GM23338 (cell line): ENCODE measurements around the gene LRP4. TPM values are rescaled to one million over a fixed set of nuclear protein-coding genes. Genes with fewer than 3 reads are reported as not detected.

Experiments used
- ATAC-seq: fragments of 200-7000 bp; cut with Tn5 transposase; 3 replicates; pipeline ENCODE4 v1.9.1; 2020
- DNase-seq: peaks from one replicate; pipeline ENCODE4 v3.0.0-alpha.2; 2015; ENCODE audit warnings: low spot score
- H2AFZ ChIP-seq: fragments of 200-600 bp; sonication (generic); 2 replicates; pipeline ENCODE4 v1.8.0; 2016; ENCODE audit warnings: antibody characterized with exemption, mild to moderate bottlenecking, moderate library complexity
- H3F3A ChIP-seq: fragments of 200-600 bp; sonication (generic); replicated peaks from 2 replicates; pipeline ENCODE4 v1.8.0; 2017; ENCODE audit warnings: antibody characterized with exemption, mixed run types, low read depth
- H3K27ac ChIP-seq: fragments of 200-600 bp; sonication (generic); 2 replicates; pipeline ENCODE4 v1.6.1; 2016; ENCODE audit warnings: low read depth
- H3K27me3 ChIP-seq: fragments of 200-600 bp; sonication (generic); 2 replicates; pipeline ENCODE4 v1.8.0; 2016; ENCODE audit warnings: mild to moderate bottlenecking, mixed run types, moderate library complexity; ENCODE audit not compliant: insufficient read depth
- H3K36me3 ChIP-seq: fragments of 200-600 bp; sonication (generic); 2 replicates; pipeline ENCODE4 v1.8.0; 2016; ENCODE audit warnings: mild to moderate bottlenecking; ENCODE audit not compliant: insufficient read depth
- H3K4me1 ChIP-seq: fragments of 200-600 bp; sonication (generic); 2 replicates; pipeline ENCODE4 v1.8.0; 2016; ENCODE audit warnings: mild to moderate bottlenecking, moderate library complexity; ENCODE audit not compliant: insufficient read depth
- H3K4me2 ChIP-seq: fragments of 200-600 bp; sonication (generic); 2 replicates; pipeline ENCODE4 v1.7.1; 2017; ENCODE audit warnings: mixed run types
- H3K4me3 ChIP-seq: fragments of 200-600 bp; sonication (generic); 2 replicates; pipeline ENCODE4 v1.6.1; 2016; ENCODE audit warnings: mixed run types
- H3K79me2 ChIP-seq: fragments of 200-600 bp; sonication (generic); replicated peaks from 2 replicates; pipeline ENCODE4 v1.8.0; 2017; ENCODE audit warnings: mild to moderate bottlenecking; ENCODE audit not compliant: insufficient read depth
- H3K9me2 ChIP-seq: fragments of 200-600 bp; sonication (generic); 2 replicates; pipeline ENCODE4 v1.8.0; 2017; ENCODE audit not compliant: insufficient read depth
- H4K20me1 ChIP-seq: fragments of 200-600 bp; sonication (generic); replicated peaks from 2 replicates; pipeline ENCODE4 v1.8.0; 2017; ENCODE audit warnings: mild to moderate bottlenecking; ENCODE audit not compliant: insufficient read depth
- H3K27ac Mint-ChIP-seq: 2 replicates; pipeline ENCODE4 v1.8.0; 2020; ENCODE audit warnings: inconsistent platforms, mild to moderate bottlenecking, moderate library complexity, mixed read lengths
- H3K27me3 Mint-ChIP-seq: 3 replicates; pipeline ENCODE4 v1.8.0; 2022; ENCODE audit warnings: low read depth, mild to moderate bottlenecking, moderate library complexity, mixed read lengths, inconsistent platforms; ENCODE audit not compliant: insufficient read depth, poor library complexity
- H3K36me3 Mint-ChIP-seq: 3 replicates; pipeline ENCODE4 v1.8.0; 2021; ENCODE audit warnings: low read depth, mild to moderate bottlenecking, inconsistent platforms, moderate library complexity, mixed read lengths
- H3K4me1 Mint-ChIP-seq: 3 replicates; pipeline ENCODE4 v1.8.0; 2020; ENCODE audit warnings: mild to moderate bottlenecking, inconsistent platforms, mixed read lengths
- H3K4me3 Mint-ChIP-seq: 3 replicates; pipeline ENCODE4 v1.8.0; 2021; ENCODE audit warnings: moderate library complexity, mild to moderate bottlenecking, inconsistent platforms, mixed read lengths
- H3K9me3 Mint-ChIP-seq: 3 replicates; pipeline ENCODE4 v1.8.0; 2020; ENCODE audit warnings: moderate library complexity, mild to moderate bottlenecking, inconsistent platforms, mixed read lengths
- CREB1 ChIP-seq: fragments of 250-450 bp; sonication (Bioruptor Pico); IDR thresholded peaks from 2 replicates; pipeline ENCODE4 v1.5.0; 2020; ENCODE audit warnings: low read depth, mild to moderate bottlenecking, moderate library complexity
- CTCF ChIP-seq, 2 experiments: fragments of 200-600 bp in 1 of 2; sonication (generic) in 1 of 2; conservative IDR thresholded peaks; 2 replicates each; pipeline versions ENCODE4 v1.5.1 to v1.6.1; 2016 to 2017; ENCODE audit warnings: antibody characterized with exemption in 2 of 2, low read depth in 2 of 2, mild to moderate bottlenecking in 2 of 2, moderate library complexity in 1 of 2
- ETS1 ChIP-seq: IDR thresholded peaks from 2 replicates; pipeline ENCODE4 v1.6.1; 2016; ENCODE audit warnings: antibody characterized with exemption
- EZH2phosphoT487 ChIP-seq: fragments of 200-600 bp; sonication (generic); IDR thresholded peaks from one replicate; pipeline ENCODE4 v1.8.1; 2018; ENCODE audit warnings: antibody characterized with exemption; ENCODE audit not compliant: unreplicated experiment
- JUNB ChIP-seq: IDR thresholded peaks from one replicate; pipeline ENCODE4 v1.6.1; 2016; ENCODE audit warnings: antibody characterized with exemption; ENCODE audit not compliant: unreplicated experiment
- NANOG ChIP-seq: IDR thresholded peaks from 2 replicates; pipeline ENCODE4 v1.6.1; 2016; ENCODE audit warnings: antibody characterized with exemption, borderline replicate concordance
- POLR2AphosphoS5 ChIP-seq: IDR thresholded peaks from 2 replicates; pipeline ENCODE4 v1.6.1; 2016; ENCODE audit warnings: antibody characterized with exemption, low read depth
- REST ChIP-seq: IDR thresholded peaks from one replicate; pipeline ENCODE4 v1.6.1; 2018; ENCODE audit warnings: antibody characterized with exemption; ENCODE audit not compliant: unreplicated experiment
- STAT1 ChIP-seq: IDR thresholded peaks from one replicate; pipeline ENCODE4 v1.6.1; 2016; ENCODE audit warnings: antibody characterized with exemption; ENCODE audit not compliant: unreplicated experiment
- ZNF114 ChIP-seq: fragments of 250-450 bp; sonication (Bioruptor Pico); IDR thresholded peaks from 2 replicates; pipeline ENCODE4 v1.5.0; 2020; ENCODE audit warnings: mild to moderate bottlenecking, moderate library complexity
- ZNF331 ChIP-seq: fragments of 250-450 bp; sonication (Bioruptor Pico); IDR thresholded peaks from 2 replicates; pipeline ENCODE4 v1.5.0; 2020; ENCODE audit warnings: low read depth, mild to moderate bottlenecking, moderate library complexity
- polyA plus RNA-seq: library from polyadenylated mRNA; unstranded; fragments of >200 nt; fragmentation: Nextera tagmentation; extraction: Ambion mirVana; gene quantifications from 2 replicates; pipeline ENCODE4 v1.2.1, GENCODE V29; 2016
- total RNA-seq: library from RNA; depleted of rRNA; stranded (reverse); fragments of >200 nt; shearing (Covaris generic); gene quantifications from 2 replicates; pipeline ENCODE4 v1.2.3, GENCODE V29; 2014

LRP4 gene
- total and polyA plus RNA-seq, 2 experiments from 2014 or later: 6.0 to 18.4 TPM

GRCh38 chr11:46920755-46921154 is 2.4 kb upstream of the LRP4 start:
- 0 out of 2 replicates have a peak overlapping the region, but pooled peaks have one; percentile 38 for H2AFZ ChIP-seq
- no peak overlapping the region for H3K4me2 ChIP-seq
- no peak overlapping the region for H3K27ac ChIP-seq

More at GRCh38 chr11:46920755-46921154, 2.4 kb upstream of the LRP4 start:
- Histone ChIP-seq H3K27me3 (peaks cover 20% of the 10 kb centered on the region), H3K4me3 (no peak overlapping the region), H4K20me1 (no peaks in the 10 kb centered on the region), H3K36me3 (no peaks in the 10 kb centered on the region), H3K9me2 (no peaks in the 10 kb centered on the region), H3K4me1 (peaks cover 15% of the 10 kb centered on the region), H3K79me2 (peaks cover 15% of the 10 kb centered on the region), H3F3A (peaks cover 8% of the 10 kb centered on the region)
- DNase-seq (no peak), ATAC-seq (no peak)
- TF ChIP-seq CTCF (conservative IDR thresholded peaks at IDR 0.05; ENCODE audit: low read depth in 2 of 2) (no peak), ZNF331 (CRISPR knock-in tag) (no peak), ZNF114 (no peak), CREB1 (CRISPR knock-in tag) (no peak), NANOG (no peak), EZH2phosphoT487 (no peak), STAT1 (no peak), ETS1 (no peak), POLR2AphosphoS5 (no peak), REST (no peak), JUNB (no peak)
- Mint-ChIP-seq H3K4me1 (peaks cover 21% of the 10 kb centered on the region), H3K27me3 (peaks cover 30% of the 10 kb centered on the region), H3K4me3 (no peak overlapping the region), H3K27ac (no peak overlapping the region), H3K36me3 (peaks cover 3% of the 10 kb centered on the region), H3K9me3 (no peaks in the 10 kb centered on the region; the same call in 2 of the 3 replicates)
